Measurements from ENCODE around the gene RHPN2.

The RHPN2 gene

DNA sequence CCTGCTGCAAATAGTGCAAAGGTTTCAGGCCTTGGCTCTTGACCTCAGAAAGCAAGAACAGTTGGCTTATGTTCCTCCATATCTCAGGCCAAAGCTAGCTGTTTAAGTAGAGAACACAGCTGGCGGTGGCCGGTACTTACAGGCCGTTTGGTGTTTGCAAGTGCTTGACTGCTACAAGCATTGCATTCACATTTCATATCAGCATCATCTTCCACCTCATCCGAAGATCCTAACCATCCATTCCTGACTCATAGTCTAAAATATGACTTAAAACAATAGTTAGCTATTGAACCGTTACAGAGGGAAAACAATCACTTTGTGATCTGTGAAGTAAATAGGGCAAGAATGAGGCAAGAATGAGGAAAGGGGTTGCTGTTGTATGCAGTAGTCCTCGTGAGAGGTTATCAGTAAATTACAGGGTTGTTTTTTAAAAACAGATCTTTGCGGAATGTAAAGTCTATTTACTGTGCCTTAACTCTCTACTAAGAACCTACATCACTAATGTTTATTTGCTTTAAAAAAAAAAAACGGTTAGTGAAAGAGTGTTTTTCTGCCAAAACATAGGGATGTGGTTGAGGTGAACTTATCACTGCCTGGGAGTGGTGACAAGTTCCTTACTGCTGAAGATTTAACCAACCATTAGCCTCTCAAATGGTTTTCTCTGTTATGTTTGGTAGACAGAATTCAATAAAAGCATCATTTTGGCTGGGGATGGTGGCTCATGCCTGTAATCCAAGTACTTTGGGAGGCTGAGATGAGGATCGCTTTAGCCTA lies 45.6 kb upstream of the RHPN2 start:
- Histone ChIP-seq H3K79me2 (ENCODE audit: insufficient read depth, low read length) (no peaks in the 10 kb centered on the region), H3K4me1 (ENCODE audit: insufficient read depth, low read length, poor library complexity, severe bottlenecking) (no peaks in the 10 kb centered on the region), H3K4me2 (ENCODE audit: low read depth, low read length, poor library complexity, severe bottlenecking) (no peak overlapping the region), H3K9ac (ENCODE audit: low read depth, low read length, poor library complexity, severe bottlenecking) (no peak overlapping the region), H3K9me3 (ENCODE audit: insufficient read depth, low read depth, low read length) (no peaks in the 10 kb centered on the region), H3K9me2 (replicated peaks; ENCODE audit: low read depth, low read length) (no peaks in the 10 kb centered on the region), H3K36me3 (ENCODE audit: insufficient read depth, low read length) (peaks cover 36% of the 10 kb centered on the region; the same call in 1 of the 2 replicates), H3K27me3 (ENCODE audit: insufficient read depth, low read length, poor library complexity, severe bottlenecking) (no peaks in the 10 kb centered on the region), H4K20me1 (ENCODE audit: insufficient read depth, low read length, poor library complexity, severe bottlenecking) (no peaks in the 10 kb centered on the region), H2AFZ (ENCODE audit: low read length) (no peak overlapping the region), H3K4me3 (ENCODE audit: low read length, poor library complexity, severe bottlenecking) (no peak overlapping the region), H3F3A (ENCODE audit: low read depth) (no peaks in the 10 kb centered on the region)
- no peak for TF ChIP-seq EZH2phosphoT487 (IDR thresholded peaks at IDR 0.05; ENCODE audit: borderline replicate concordance)
- TF ChIP-seq, protein P1, sequence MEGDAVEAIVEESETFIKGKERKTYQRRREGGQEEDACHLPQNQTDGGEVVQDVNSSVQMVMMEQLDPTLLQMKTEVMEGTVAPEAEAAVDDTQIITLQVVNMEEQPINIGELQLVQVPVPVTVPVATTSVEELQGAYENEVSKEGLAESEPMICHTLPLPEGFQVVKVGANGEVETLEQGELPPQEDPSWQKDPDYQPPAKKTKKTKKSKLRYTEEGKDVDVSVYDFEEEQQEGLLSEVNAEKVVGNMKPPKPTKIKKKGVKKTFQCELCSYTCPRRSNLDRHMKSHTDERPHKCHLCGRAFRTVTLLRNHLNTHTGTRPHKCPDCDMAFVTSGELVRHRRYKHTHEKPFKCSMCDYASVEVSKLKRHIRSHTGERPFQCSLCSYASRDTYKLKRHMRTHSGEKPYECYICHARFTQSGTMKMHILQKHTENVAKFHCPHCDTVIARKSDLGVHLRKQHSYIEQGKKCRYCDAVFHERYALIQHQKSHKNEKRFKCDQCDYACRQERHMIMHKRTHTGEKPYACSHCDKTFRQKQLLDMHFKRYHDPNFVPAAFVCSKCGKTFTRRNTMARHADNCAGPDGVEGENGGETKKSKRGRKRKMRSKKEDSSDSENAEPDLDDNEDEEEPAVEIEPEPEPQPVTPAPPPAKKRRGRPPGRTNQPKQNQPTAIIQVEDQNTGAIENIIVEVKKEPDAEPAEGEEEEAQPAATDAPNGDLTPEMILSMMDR (conservative IDR thresholded peaks at IDR 0.05; ENCODE audit: low read length): no peak

DNA sequence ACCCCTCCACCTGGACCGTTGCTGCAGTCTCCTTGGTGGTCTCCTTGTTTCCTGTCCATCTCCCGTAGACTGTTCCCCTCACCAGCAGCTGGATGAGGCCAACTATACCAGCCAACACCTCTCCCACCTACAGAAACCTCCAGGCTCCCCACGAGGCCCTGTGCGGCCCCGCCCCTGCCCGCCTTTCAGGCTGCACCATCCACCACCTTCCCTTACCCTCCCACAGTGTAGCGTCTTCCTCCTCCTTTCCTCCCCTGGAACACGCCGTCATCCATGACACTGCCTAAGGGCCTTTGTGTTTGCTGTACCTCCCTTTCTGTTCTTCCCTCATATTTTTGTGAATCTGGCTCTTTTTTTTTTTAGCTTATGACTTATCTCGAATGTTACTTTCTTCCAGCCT lies 43.5 kb upstream of the RHPN2 start:
- Histone ChIP-seq H3K79me2 (ENCODE audit: insufficient read depth, low read length) (no peaks in the 10 kb centered on the region), H3K27me3 (ENCODE audit: insufficient read depth, low read length, poor library complexity, severe bottlenecking) (no peaks in the 10 kb centered on the region), H3K4me3 (ENCODE audit: low read length, poor library complexity, severe bottlenecking) (no peak overlapping the region), H3K9me2 (replicated peaks; ENCODE audit: low read depth, low read length) (no peaks in the 10 kb centered on the region), H3K9me3 (ENCODE audit: insufficient read depth, low read depth, low read length) (no peaks in the 10 kb centered on the region), H3F3A (ENCODE audit: low read depth) (no peaks in the 10 kb centered on the region), H3K36me3 (ENCODE audit: insufficient read depth, low read length) (peaks cover 28% of the 10 kb centered on the region; the same call in 1 of the 2 replicates), H3K4me1 (ENCODE audit: insufficient read depth, low read length, poor library complexity, severe bottlenecking) (no peaks in the 10 kb centered on the region), H3K9ac (ENCODE audit: low read depth, low read length, poor library complexity, severe bottlenecking) (no peak overlapping the region), H3K4me2 (ENCODE audit: low read depth, low read length, poor library complexity, severe bottlenecking) (no peak overlapping the region), H2AFZ (ENCODE audit: low read length) (no peak overlapping the region), H4K20me1 (ENCODE audit: insufficient read depth, low read length, poor library complexity, severe bottlenecking) (no peaks in the 10 kb centered on the region)
- TF ChIP-seq, protein P1 (conservative IDR thresholded peaks at IDR 0.05; ENCODE audit: low read length): no peak
- TF ChIP-seq EZH2phosphoT487 (IDR thresholded peaks at IDR 0.05; ENCODE audit: borderline replicate concordance): no peak

DNA sequence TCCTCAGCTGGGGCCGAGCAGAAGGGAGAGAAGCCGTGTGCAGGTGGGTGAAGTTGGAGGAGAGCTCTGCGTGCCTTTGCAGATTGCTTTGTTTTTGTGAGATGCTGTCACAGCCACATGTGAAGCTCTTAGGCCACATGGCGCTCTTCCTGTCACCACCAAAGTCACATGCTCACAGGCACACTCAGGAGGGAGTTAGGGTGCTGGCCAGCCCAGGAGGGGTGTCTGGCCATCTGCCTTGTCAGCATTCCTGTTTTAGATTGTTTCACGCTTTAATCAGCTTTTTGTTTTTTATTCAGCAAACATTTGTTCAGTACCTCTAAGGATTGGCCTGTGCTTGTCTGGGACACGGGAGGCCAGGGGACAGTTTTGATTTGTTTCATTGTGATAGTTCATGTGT lies 38.2 kb upstream of the RHPN2 start:
- H3K9me3 ChIP-seq (ENCODE audit: insufficient read depth, low read depth, low read length): no peaks in the 10 kb centered on the region
- no peak overlapping the region for H3K4me3 ChIP-seq (ENCODE audit: low read length, poor library complexity, severe bottlenecking)
- no peaks in the 10 kb centered on the region for H3K27me3 ChIP-seq (ENCODE audit: insufficient read depth, low read length, poor library complexity, severe bottlenecking)
- H3K4me1 ChIP-seq (ENCODE audit: insufficient read depth, low read length, poor library complexity, severe bottlenecking): no peaks in the 10 kb centered on the region
- no peaks in the 10 kb centered on the region for H3K9me2 ChIP-seq (replicated peaks; ENCODE audit: low read depth, low read length)
- no peaks in the 10 kb centered on the region for H3F3A ChIP-seq (ENCODE audit: low read depth)
- H3K79me2 ChIP-seq (ENCODE audit: insufficient read depth, low read length): no peaks in the 10 kb centered on the region
- no peak overlapping the region for H3K4me2 ChIP-seq (ENCODE audit: low read depth, low read length, poor library complexity, severe bottlenecking)
- H4K20me1 ChIP-seq (ENCODE audit: insufficient read depth, low read length, poor library complexity, severe bottlenecking): no peaks in the 10 kb centered on the region
- no peak overlapping the region for H2AFZ ChIP-seq (ENCODE audit: low read length)
- TF ChIP-seq, protein P1 (conservative IDR thresholded peaks at IDR 0.05; ENCODE audit: low read length): no peak
- no peak for TF ChIP-seq EZH2phosphoT487 (IDR thresholded peaks at IDR 0.05; ENCODE audit: borderline replicate concordance)
- H3K36me3 ChIP-seq (ENCODE audit: insufficient read depth, low read length): peaks cover 21% of the 10 kb centered on the region; the same call in 1 of the 2 replicates
- H3K9ac ChIP-seq (ENCODE audit: low read depth, low read length, poor library complexity, severe bottlenecking): no peak overlapping the region

Data from Loucy (cell line).